Lower lobe of right lung (tissue), 2 donors: Measurements from ENCODE around the gene HDAC3. TPM values are rescaled to one million over a fixed set of nuclear protein-coding genes. Genes with fewer than 3 reads are reported as not detected.
"Not testable (repeated sequence)": the region's sequence is repeated elsewhere in the genome, so short reads cannot be mapped to it uniquely, and the experiment has no call there.

Experiments
- ATAC-seq, 2 donors: fragments of 200-7000 bp; cut with Tn5 transposase; one replicate each; pipeline ENCODE4 v1.9.1; 2020 to 2022; ENCODE audit warnings: mild to moderate bottlenecking in 2 of 2, moderate library complexity in 2 of 2
- DNase-seq: peaks from one replicate; pipeline ENCODE4 v3.0.0-alpha.2; 2020
- H3K27ac ChIP-seq: fragments of 200-600 bp; one replicate; pipeline ENCODE4 v1.8.0; 2022
- H3K27me3 ChIP-seq: fragments of 200-600 bp; one replicate; pipeline ENCODE4 v1.8.0; 2022; ENCODE audit warnings: low read depth
- H3K36me3 ChIP-seq: fragments of 200-600 bp; one replicate; pipeline ENCODE4 v1.8.0; 2022; ENCODE audit warnings: mild to moderate bottlenecking
- H3K4me1 ChIP-seq: fragments of 200-600 bp; one replicate; pipeline ENCODE4 v1.8.0; 2022
- H3K4me3 ChIP-seq: fragments of 200-600 bp; one replicate; pipeline ENCODE4 v1.8.0; 2022; ENCODE audit warnings: mild to moderate bottlenecking
- H3K9me3 ChIP-seq: fragments of 200-600 bp; one replicate; pipeline ENCODE4 v1.8.0; 2022
- intact Hi-C: fragments of 100-400 bp; cut with DNase I; formaldehyde crosslinking; loops from one replicate; pipeline ENCODE4 v1.11.0; 2022
- total RNA-seq: library from RNA; stranded (reverse); fragmentation: NEBNext Ultra II Directional; extraction: Animal tissue kit (Norgen Biotek cat#: 25700); gene quantifications from one replicate; pipeline ENCODE4 v1.2.1, GENCODE V29; 2021
- TF ChIP-seq, protein P1 (sequence below): fragments of 200-600 bp; IDR thresholded peaks from one replicate; pipeline ENCODE4 v1.8.0; 2022; ENCODE audit warnings: antibody characterized with exemption, mild to moderate bottlenecking
- donor health status: DM: no; HTN: yes; CAD: no; lungs with severe emphysema.

Gene HDAC3
- total RNA-seq, 1 donor from 2014 or later: 45.8 TPM

- intact Hi-C loops: no loop called here
- H3K27me3 ChIP-seq: no peaks in the 10 kb centered on the region
- H3K9me3 ChIP-seq: no peaks in the 10 kb centered on the region
- peaks cover 25% of the 10 kb centered on the region for H3K36me3 ChIP-seq
- peak overlapping the region; percentile 89 for H3K4me3 ChIP-seq
- ATAC-seq (no peak), DNase-seq (no peak)
- TF ChIP-seq, protein P1, sequence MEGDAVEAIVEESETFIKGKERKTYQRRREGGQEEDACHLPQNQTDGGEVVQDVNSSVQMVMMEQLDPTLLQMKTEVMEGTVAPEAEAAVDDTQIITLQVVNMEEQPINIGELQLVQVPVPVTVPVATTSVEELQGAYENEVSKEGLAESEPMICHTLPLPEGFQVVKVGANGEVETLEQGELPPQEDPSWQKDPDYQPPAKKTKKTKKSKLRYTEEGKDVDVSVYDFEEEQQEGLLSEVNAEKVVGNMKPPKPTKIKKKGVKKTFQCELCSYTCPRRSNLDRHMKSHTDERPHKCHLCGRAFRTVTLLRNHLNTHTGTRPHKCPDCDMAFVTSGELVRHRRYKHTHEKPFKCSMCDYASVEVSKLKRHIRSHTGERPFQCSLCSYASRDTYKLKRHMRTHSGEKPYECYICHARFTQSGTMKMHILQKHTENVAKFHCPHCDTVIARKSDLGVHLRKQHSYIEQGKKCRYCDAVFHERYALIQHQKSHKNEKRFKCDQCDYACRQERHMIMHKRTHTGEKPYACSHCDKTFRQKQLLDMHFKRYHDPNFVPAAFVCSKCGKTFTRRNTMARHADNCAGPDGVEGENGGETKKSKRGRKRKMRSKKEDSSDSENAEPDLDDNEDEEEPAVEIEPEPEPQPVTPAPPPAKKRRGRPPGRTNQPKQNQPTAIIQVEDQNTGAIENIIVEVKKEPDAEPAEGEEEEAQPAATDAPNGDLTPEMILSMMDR: no peak
- H3K27ac ChIP-seq: peak overlapping the region; percentile 96
- H3K4me1 ChIP-seq: peaks cover 30% of the 10 kb centered on the region
Measured at GRCh38 chr5:141617128-141617527, 19.5 kb downstream of the HDAC3 start.

- peak overlapping the region; percentile 89 for H3K4me3 ChIP-seq
Measured at GRCh38 chr5:141615991-141616720, 20.5 kb downstream of the HDAC3 start.

DNA sequence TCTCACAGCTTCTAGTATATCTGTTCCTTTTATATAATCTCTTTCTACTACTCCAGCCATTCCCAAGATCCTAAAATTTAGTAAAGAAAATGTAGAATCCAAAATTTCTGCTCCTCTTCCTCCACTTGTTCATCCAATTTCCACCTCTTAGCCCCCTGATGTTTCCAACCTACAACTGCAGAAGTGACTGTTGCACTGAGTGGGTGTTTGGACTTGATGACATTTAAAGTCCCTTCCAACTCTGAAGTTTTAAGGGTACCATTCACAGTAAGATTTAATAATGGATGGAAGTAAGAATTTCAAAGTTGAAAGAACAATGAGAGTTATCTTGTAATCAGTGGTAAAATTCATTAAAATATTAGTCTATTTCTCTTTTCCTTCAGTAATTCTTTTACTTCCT, 23.3 kb downstream of the HDAC3 start:
- H3K4me3 ChIP-seq: no peak overlapping the region
- TF ChIP-seq, protein P1: no peak
- no peaks in the 10 kb centered on the region for H3K27me3 ChIP-seq
- no peak overlapping the region for H3K27ac ChIP-seq
- H3K4me1 ChIP-seq: peaks cover 64% of the 10 kb centered on the region
- DNase-seq (no peak), ATAC-seq (no peak)
- intact Hi-C loops: no loop called here
- no peaks in the 10 kb centered on the region for H3K36me3 ChIP-seq
- H3K9me3 ChIP-seq: no peaks in the 10 kb centered on the region

More at GRCh38 chr5:141615991-141616720, 20.5 kb downstream of the HDAC3 start:
- Histone ChIP-seq H3K9me3 (no peaks in the 10 kb centered on the region), H3K27me3 (no peaks in the 10 kb centered on the region), H3K4me1 (peaks cover 40% of the 10 kb centered on the region), H3K36me3 (peaks cover 15% of the 10 kb centered on the region), H3K27ac (peak overlapping the region; percentile 96)
- TF ChIP-seq, protein P1: no peak
- intact Hi-C loops: no loop called here
- no peak for ATAC-seq
- DNase-seq: no peak

DNA sequence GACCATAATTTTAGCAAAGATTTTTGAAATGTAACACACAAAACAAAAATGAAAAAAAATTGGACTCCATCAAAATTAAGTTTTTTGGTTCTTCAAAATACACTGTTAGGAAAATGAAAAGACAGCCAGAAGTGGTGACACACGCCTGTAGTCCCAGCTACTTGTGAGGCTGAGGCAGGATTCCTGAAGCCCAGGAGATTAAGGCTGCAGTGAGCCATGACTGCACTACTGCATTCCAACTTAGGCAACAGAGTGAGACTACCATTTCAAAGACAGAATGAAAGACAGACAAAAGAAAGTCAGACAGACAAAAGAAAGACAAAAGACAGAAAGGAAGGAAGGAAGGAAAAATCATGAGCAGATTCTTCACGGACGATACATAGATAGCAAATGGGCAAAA, 25.4 kb downstream of the HDAC3 start:
- Histone ChIP-seq H3K27ac (no peak overlapping the region), H3K27me3 (no peaks in the 10 kb centered on the region), H3K36me3 (no peaks in the 10 kb centered on the region), H3K9me3 (no peaks in the 10 kb centered on the region), H3K4me1 (peaks cover 72% of the 10 kb centered on the region), H3K4me3 (no peak overlapping the region)
- ATAC-seq (no peak), DNase-seq (no peak)
- TF ChIP-seq, protein P1: no peak
- intact Hi-C loops: no loop called here

GRCh38 chr5:141609921-141610320, 26.7 kb downstream of the HDAC3 start:
- H3K4me3 ChIP-seq, H3K27ac ChIP-seq, H3K36me3 ChIP-seq, ATAC-seq, H3K27me3 ChIP-seq, DNase-seq, H3K9me3 ChIP-seq, intact Hi-C loops: not testable (repeated sequence)
- peaks cover 75% of the 10 kb centered on the region for H3K4me1 ChIP-seq

- peak overlapping the region; percentile 39 for H3K27ac ChIP-seq
- ATAC-seq: no peak
- peaks cover 84% of the 10 kb centered on the region for H3K4me1 ChIP-seq
Measured at GRCh38 chr5:141609044-141609443, 27.6 kb downstream of the HDAC3 start.

More at GRCh38 chr5:141609044-141609443, 27.6 kb downstream of the HDAC3 start:
- intact Hi-C loops: no loop called here
- TF ChIP-seq, protein P1: no peak
- Histone ChIP-seq H3K9me3 (no peaks in the 10 kb centered on the region), H3K27me3 (no peaks in the 10 kb centered on the region), H3K4me3 (no peak overlapping the region), H3K36me3 (no peaks in the 10 kb centered on the region)
- DNase-seq: no peak
